Body of pancreas (tissue), 4 donors: ENCODE data around the gene MAGI1. TPM values are rescaled to one million over a fixed set of nuclear protein-coding genes. Genes with fewer than 3 reads are reported as not detected.

Experiments used
- ATAC-seq: fragments of 150-250 bp; one replicate; pipeline ENCODE4 v1.9.1; 2016
- DNase-seq, 4 donors: peaks; one replicate each; pipeline ENCODE4 v3.0.0-alpha.2; 2019
- H3K27ac ChIP-seq, 4 donors: fragments of 200-600 bp; sonication (generic); 1 replicate in 3 of 4; 2 replicates in 1 of 4; pipeline versions ENCODE4 v1.5.1 to v1.6.1; 2016 to 2019; ENCODE audit warnings: mild to moderate bottlenecking in 1 of 4, mixed read lengths in 1 of 4, moderate library complexity in 1 of 4
- H3K27me3 ChIP-seq, 2 donors: fragments of 200-600 bp; sonication (generic); one replicate each; pipeline ENCODE4 v1.6.0; 2016; ENCODE audit warnings: mild to moderate bottlenecking in 1 of 2
- H3K36me3 ChIP-seq, 2 donors: fragments of 200-600 bp; sonication (generic); replicated peaks in 1 of 2; 2 replicates each; pipeline ENCODE4 v1.5.1; 2016; ENCODE audit warnings: low read depth in 2 of 2; ENCODE audit not compliant: insufficient read depth in 1 of 2
- H3K4me1 ChIP-seq: fragments of 200-600 bp; sonication (generic); one replicate; pipeline ENCODE4 v1.6.0; 2016
- H3K4me3 ChIP-seq, 2 donors: fragments of 200-600 bp; sonication (generic); 1 replicate in 1 of 2; 2 replicates in 1 of 2; pipeline ENCODE4 v1.5.1; 2016 to 2019
- H3K9me3 ChIP-seq, 3 donors: fragments of 200-600 bp; sonication (generic); 1 replicate in 2 of 3; 2 replicates in 1 of 3; pipeline ENCODE4 v1.5.1; 2016
- CTCF ChIP-seq, 7 experiments: fragments of 450-650 bp in 4 of 7; fragments of 200-600 bp in 3 of 7; sonication (generic) in 3 of 7; IDR thresholded peaks; one replicate each; pipeline ENCODE4 v1.5.1; 2016 to 2019; ENCODE audit warnings: antibody characterized with exemption in 7 of 7
- POLR2A ChIP-seq, 3 donors: fragments of 450-650 bp; IDR thresholded peaks; one replicate each; pipeline ENCODE4 v1.6.1; 2016; ENCODE audit warnings: antibody characterized with exemption in 3 of 3, mild to moderate bottlenecking in 2 of 3
- WGBS, 2 donors: methylation state at CpG; one replicate each; pipeline ENCODE4 v1.1.5; 2017; 5-methylcytosine and 5-hydroxymethylcytosine counted together
- intact Hi-C: fragments of 100-400 bp; cut with DNase I; formaldehyde crosslinking; loops from one replicate; pipeline ENCODE4 v1.15.1; 2023
- total RNA-seq, 2 donors: library from RNA; depleted of rRNA; stranded (reverse); fragments of >200 nt; gene quantifications; one replicate each; pipeline ENCODE4 v1.1.0, GENCODE V29; 2016

The MAGI1 gene
- total RNA-seq, 2 donors from 2014 or later, result 44.2 to 63.6 TPM

DNA sequence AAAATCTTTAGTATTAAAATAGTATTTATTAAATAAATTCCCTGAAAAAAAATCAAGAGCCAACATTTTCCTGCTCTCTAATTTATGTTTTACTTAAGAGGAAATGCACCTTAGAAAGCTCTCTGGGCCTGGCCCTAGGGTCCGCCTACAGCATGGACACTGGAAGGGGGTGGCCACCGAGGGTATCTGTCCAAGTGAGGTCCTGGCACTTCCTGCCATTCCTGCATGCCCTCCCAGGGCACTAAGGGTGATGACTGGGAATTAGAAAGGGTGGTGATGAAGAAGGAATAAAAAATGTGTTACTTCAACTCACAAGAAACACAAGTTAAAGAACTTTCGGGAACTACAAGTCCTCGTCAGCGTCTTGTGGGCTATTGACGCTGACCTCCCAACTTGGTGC is 92.8 kb downstream of the MAGI1 start:
- WGBS, 2 donors, result 73 to 89% methylated on average over 6 of the region's 6 CpGs
- peak overlapping the region; percentile 8 to 94 (median 49) for H3K27ac ChIP-seq

DNA sequence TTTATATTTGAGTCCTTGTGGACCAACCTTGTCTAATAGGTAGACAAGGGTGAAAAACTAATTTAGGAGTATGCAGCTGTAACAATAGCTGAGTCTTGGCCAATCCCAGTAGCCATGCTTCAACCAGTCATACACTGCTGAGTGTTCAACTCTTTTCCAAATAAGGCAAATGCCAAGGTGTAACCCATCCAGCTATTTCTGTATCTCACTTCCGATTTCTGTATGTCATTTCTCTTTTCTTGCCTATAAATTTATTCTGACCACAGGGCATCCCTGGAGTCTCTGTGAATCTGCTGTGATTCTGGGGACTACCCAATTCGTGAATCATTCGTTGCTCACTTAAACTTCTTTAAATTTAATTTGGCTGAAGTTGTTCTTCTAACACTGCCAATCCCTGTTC is 93.2 kb downstream of the MAGI1 start:
- TF ChIP-seq CTCF (IDR thresholded peaks at IDR 0.05) (no peak), POLR2A (IDR thresholded peaks at IDR 0.05) (no peak)
- 87 to 89% methylated on average over 3 of the region's 3 CpGs for WGBS, 2 donors
- no peaks in the 10 kb centered on the region for H3K27me3 ChIP-seq
- intact Hi-C loops, result no loop called here
- H3K4me3 ChIP-seq, result no peak overlapping the region
- ATAC-seq, result no peak
- H3K36me3 ChIP-seq, result no peaks in the 10 kb centered on the region
- no peak for DNase-seq
- H3K9me3 ChIP-seq, result no peaks in the 10 kb centered on the region
- peak overlapping the region in 2 of 4 donors; percentile 50 to 94 for H3K27ac ChIP-seq
- peaks cover 54% of the 10 kb centered on the region for H3K4me1 ChIP-seq

More for the DNA sequence above, 92.8 kb downstream of the MAGI1 start:
- peak; percentile 8 for ATAC-seq
- intact Hi-C loops, result no loop called here
- DNase-seq, result no peak
- no peaks in the 10 kb centered on the region for H3K9me3 ChIP-seq
- H3K4me3 ChIP-seq, result no peak overlapping the region
- peaks cover 59% of the 10 kb centered on the region for H3K4me1 ChIP-seq
- no peaks in the 10 kb centered on the region for H3K36me3 ChIP-seq
- TF ChIP-seq CTCF (IDR thresholded peaks at IDR 0.05) (no peak), POLR2A (IDR thresholded peaks at IDR 0.05) (no peak)
- no peaks in the 10 kb centered on the region for H3K27me3 ChIP-seq

- 87 to 91% methylated on average over 4 of the region's 4 CpGs for WGBS, 2 donors
- Histone ChIP-seq H3K27ac (peak overlapping the region in 1 of 4 donors; percentile 14), H3K4me1 (peaks cover 48% of the 10 kb centered on the region), H3K4me3 (no peak overlapping the region), H3K36me3 (no peaks in the 10 kb centered on the region), H3K27me3 (no peaks in the 10 kb centered on the region), H3K9me3 (no peaks in the 10 kb centered on the region)
- intact Hi-C loops, result no loop called here
- DNase-seq (no peak), ATAC-seq (no peak)
- TF ChIP-seq POLR2A (IDR thresholded peaks at IDR 0.05) (no peak), CTCF (IDR thresholded peaks at IDR 0.05) (no peak)
Observed at GRCh38 chr3:65944252-65944651, 94.5 kb downstream of the MAGI1 start.

- WGBS, 2 donors, result 89 to 97% methylated on average over 2 of the region's 2 CpGs
- intact Hi-C loops, result no loop called here
- ATAC-seq (no peak), DNase-seq (no peak)
- Histone ChIP-seq H3K4me3 (no peak overlapping the region), H3K9me3 (no peaks in the 10 kb centered on the region), H3K36me3 (no peaks in the 10 kb centered on the region), H3K27me3 (no peaks in the 10 kb centered on the region), H3K27ac (peak overlapping the region in 3 of 4 donors; percentile 7 to 49 (median 45)), H3K4me1 (peaks cover 40% of the 10 kb centered on the region)
- no peak for TF ChIP-seq POLR2A (IDR thresholded peaks at IDR 0.05)
- TF ChIP-seq CTCF (IDR thresholded peaks at IDR 0.05), result no peak
Observed at GRCh38 chr3:65939801-65940246, 98.9 kb downstream of the MAGI1 start.

GRCh38 chr3:65939184-65939583 is 99.5 kb downstream of the MAGI1 start:
- 50 to 62% methylated on average over 2 of the region's 2 CpGs for WGBS, 2 donors
- Histone ChIP-seq H3K4me1 (peaks cover 44% of the 10 kb centered on the region), H3K4me3 (no peak overlapping the region), H3K36me3 (no peaks in the 10 kb centered on the region), H3K27ac (peak overlapping the region in 3 of 4 donors; percentile 7 to 49 (median 45)), H3K27me3 (no peaks in the 10 kb centered on the region), H3K9me3 (no peaks in the 10 kb centered on the region)
- no peak for TF ChIP-seq CTCF (IDR thresholded peaks at IDR 0.05)
- TF ChIP-seq POLR2A (IDR thresholded peaks at IDR 0.05), result no peak
- intact Hi-C loops, result no loop called here
- no peak for DNase-seq
- ATAC-seq, result no peak
